H9 (cell line): ENCODE results near the gene SHANK1. TPM values are rescaled to one million over a fixed set of nuclear protein-coding genes. Genes with fewer than 3 reads are reported as not detected.
A peak's percentile ranks its signal among the peaks of the same experiment; 100 is the strongest.

Experiments
- DNase-seq: peaks from one replicate; pipeline ENCODE4 v3.0.0-alpha.2; 2017
- H2AFZ ChIP-seq: one replicate; pipeline ENCODE4 v1.6.1; 2013; ENCODE audit warnings: mild to moderate bottlenecking, low read length, control low read depth, moderate library complexity
- H2AK5ac ChIP-seq: 2 replicates; pipeline ENCODE4 v1.6.1; 2013; ENCODE audit warnings: low read length, control low read depth, mixed read lengths; ENCODE audit not compliant: insufficient read length
- H2BK120ac ChIP-seq: one replicate; pipeline ENCODE4 v1.6.1; 2013; ENCODE audit warnings: low read depth, mild to moderate bottlenecking, low read length, control low read depth, inconsistent platforms; ENCODE audit not compliant: poor library complexity, severe bottlenecking
- H2BK12ac ChIP-seq: 2 replicates; pipeline ENCODE4 v1.6.1; 2013; ENCODE audit warnings: low read length, control low read depth, mixed read lengths, low read depth; ENCODE audit not compliant: insufficient read length
- H2BK15ac ChIP-seq: 2 replicates; pipeline ENCODE4 v1.6.1; 2013; ENCODE audit warnings: low read depth, low read length, control low read depth
- H2BK20ac ChIP-seq: one replicate; pipeline ENCODE4 v1.6.1; 2013; ENCODE audit warnings: low read depth, mild to moderate bottlenecking, low read length, control low read depth, inconsistent platforms; ENCODE audit not compliant: poor library complexity, severe bottlenecking
- H2BK5ac ChIP-seq: 2 replicates; pipeline ENCODE4 v1.6.1; 2013; ENCODE audit warnings: low read length, control low read depth, mixed read lengths; ENCODE audit not compliant: insufficient read length
- H3K14ac ChIP-seq: 2 replicates; pipeline ENCODE4 v1.6.1; 2013; ENCODE audit warnings: low read length, control low read depth; ENCODE audit not compliant: insufficient read depth
- H3K18ac ChIP-seq: 2 replicates; pipeline ENCODE4 v1.6.1; 2013; ENCODE audit warnings: low read depth, mild to moderate bottlenecking, mixed read lengths, low read length, control low read depth; ENCODE audit not compliant: insufficient read length
- H3K23ac ChIP-seq: 2 replicates; pipeline ENCODE4 v1.6.1; 2013; ENCODE audit warnings: low read length, control low read depth, mixed read lengths, low read depth; ENCODE audit not compliant: insufficient read length
- H3K23me2 ChIP-seq: 2 replicates; pipeline ENCODE4 v1.6.1; 2013; ENCODE audit warnings: low read depth, mild to moderate bottlenecking, mixed read lengths, low read length, control low read depth; ENCODE audit not compliant: insufficient read length, poor library complexity, severe bottlenecking
- H3K27ac ChIP-seq: 2 replicates; pipeline ENCODE4 v1.5.1; 2013; ENCODE audit warnings: low read length, control low read depth, mixed read lengths, low read depth; ENCODE audit not compliant: insufficient read length
- H3K27me3 ChIP-seq: 2 replicates; pipeline ENCODE4 v1.6.1; 2013; ENCODE audit warnings: low read length, control low read depth, inconsistent platforms; ENCODE audit not compliant: insufficient read depth
- H3K4ac ChIP-seq: 2 replicates; pipeline ENCODE4 v1.6.1; 2013; ENCODE audit warnings: low read depth, mild to moderate bottlenecking, control low read depth, inconsistent platforms, low read length, moderate library complexity
- H3K4me1 ChIP-seq: 2 replicates; pipeline ENCODE4 v1.6.1; 2013; ENCODE audit warnings: low read length, control low read depth, inconsistent platforms; ENCODE audit not compliant: insufficient read depth
- H3K4me2 ChIP-seq: 2 replicates; pipeline ENCODE4 v1.6.1; 2013; ENCODE audit warnings: low read length, control low read depth, mixed read lengths; ENCODE audit not compliant: insufficient read length, insufficient read depth
- H3K56ac ChIP-seq: 2 replicates; pipeline ENCODE4 v1.6.1; 2013; ENCODE audit warnings: low read depth, mild to moderate bottlenecking, mixed read lengths, low read length, control low read depth; ENCODE audit not compliant: insufficient read length
- H3K79me1 ChIP-seq: 2 replicates; pipeline ENCODE4 v1.6.1; 2013; ENCODE audit warnings: low read depth, mild to moderate bottlenecking, moderate library complexity, low read length, control low read depth, inconsistent platforms; ENCODE audit not compliant: insufficient read depth, poor library complexity, severe bottlenecking
- H3K79me2 ChIP-seq: 2 replicates; pipeline ENCODE4 v1.6.1; 2013; ENCODE audit warnings: low read length, control low read depth, inconsistent platforms; ENCODE audit not compliant: insufficient read depth
- H3K9ac ChIP-seq: 2 replicates; pipeline ENCODE4 v1.6.1; 2013; ENCODE audit warnings: low read length, control low read depth, mixed read lengths; ENCODE audit not compliant: insufficient read length; ENCODE audit errors: extremely low read depth
- H3K9me3 ChIP-seq: one replicate; pipeline ENCODE4 v1.6.1; 2013; ENCODE audit warnings: low read depth, low read length, inconsistent platforms; ENCODE audit not compliant: control insufficient read depth
- H3T11ph ChIP-seq: one replicate; pipeline ENCODE4 v1.6.1; 2013; ENCODE audit warnings: mild to moderate bottlenecking, low read length, control low read depth, inconsistent platforms
- H4K20me1 ChIP-seq: one replicate; pipeline ENCODE4 v1.6.1; 2013; ENCODE audit not compliant: control insufficient read depth, insufficient read length, insufficient read depth
- H4K5ac ChIP-seq: 2 replicates; pipeline ENCODE4 v1.6.1; 2013; ENCODE audit warnings: low read depth, mild to moderate bottlenecking, mixed read lengths, low read length, control low read depth; ENCODE audit not compliant: insufficient read length
- H4K8ac ChIP-seq: replicated peaks from 2 replicates; pipeline ENCODE4 v1.6.1; 2013; ENCODE audit warnings: low read length, control low read depth, mixed read lengths, low read depth; ENCODE audit not compliant: insufficient read length
- H4K91ac ChIP-seq: 2 replicates; pipeline ENCODE4 v1.6.1; 2013; ENCODE audit warnings: low read depth, mild to moderate bottlenecking, moderate library complexity, mixed read lengths, low read length, control low read depth; ENCODE audit not compliant: insufficient read length
- H3K27ac Mint-ChIP-seq, 3 experiments: 2 replicates in 2 of 3; 3 replicates in 1 of 3; pipeline ENCODE4 v1.8.0; 2020 to 2021; ENCODE audit warnings: mixed read lengths in 3 of 3, mild to moderate bottlenecking in 1 of 3, moderate library complexity in 1 of 3
- H3K27me3 Mint-ChIP-seq: 2 replicates; pipeline ENCODE4 v1.8.0; 2021; ENCODE audit warnings: low read depth, mild to moderate bottlenecking, moderate library complexity, mixed read lengths
- H3K36me3 Mint-ChIP-seq, 3 experiments: 2 replicates in 2 of 3; 3 replicates in 1 of 3; pipeline ENCODE4 v1.8.0; 2020 to 2021; ENCODE audit warnings: low read depth in 3 of 3, mixed read lengths in 3 of 3; ENCODE audit not compliant: insufficient read depth in 1 of 3
- H3K4me1 Mint-ChIP-seq, 2 experiments: 2 replicates each; pipeline ENCODE4 v1.8.0; 2020; ENCODE audit warnings: mixed read lengths in 2 of 2
- H3K4me3 Mint-ChIP-seq, 2 experiments: 2 replicates in 1 of 2; 3 replicates in 1 of 2; pipeline ENCODE4 v1.8.0; 2020 to 2021; ENCODE audit warnings: mild to moderate bottlenecking in 2 of 2, mixed read lengths in 2 of 2, moderate library complexity in 1 of 2
- H3K9me3 Mint-ChIP-seq, 2 experiments: 2 replicates in 1 of 2; 3 replicates in 1 of 2; pipeline ENCODE4 v1.8.0; 2020; ENCODE audit warnings: mild to moderate bottlenecking in 2 of 2, mixed read lengths in 2 of 2, moderate library complexity in 1 of 2
- WGBS: extraction: QIAGEN DNeasy Blood & Tissue Kit; methylation state at CpG from one replicate; pipeline ENCODE4 v1.1.7; 2013; ENCODE audit warnings: missing lambda C conversion rate, low lambda C conversion rate, mixed read lengths; ENCODE audit not compliant: insufficient read length; ENCODE audit errors: extremely low coverage; 5-methylcytosine and 5-hydroxymethylcytosine counted together
- total RNA-seq: library from RNA; stranded (reverse); gene quantifications from 2 replicates; pipeline ENCODE4 v1.2.1, GENCODE V29; 2021
- TF ChIP-seq, protein P1 (sequence below): fragments of 200-600 bp; sonication (generic); conservative IDR thresholded peaks from 3 replicates; pipeline ENCODE4 v1.8.0; 2021; ENCODE audit warnings: antibody characterized with exemption, mild to moderate bottlenecking

The SHANK1 gene
- total RNA-seq, 1 experiment from 2014 or later = 1.7 TPM

GRCh38 chr19:50668879-50669278, 50.7 kb downstream of the SHANK1 start:
- Histone ChIP-seq H2BK12ac (no peak overlapping the region), H3K9ac (no peak overlapping the region), H3T11ph (no peak overlapping the region), H3K79me1 (no peaks in the 10 kb centered on the region), H2BK120ac (no peak overlapping the region), H4K5ac (no peak overlapping the region), H4K20me1 (no peaks in the 10 kb centered on the region), H3K4me1 (peaks cover 4% of the 10 kb centered on the region; the same call in 1 of the 2 replicates), H4K8ac (no peak overlapping the region), H2BK15ac (no peak overlapping the region), H3K4ac (no peak overlapping the region), H2BK5ac (no peak overlapping the region), H3K4me2 (no peak overlapping the region), H3K14ac (no peak overlapping the region), H3K18ac (no peak overlapping the region), H2AK5ac (no peak overlapping the region), H3K56ac (no peak overlapping the region), H3K27ac (no peak overlapping the region), H4K91ac (no peak overlapping the region), H3K27me3 (peaks cover 14% of the 10 kb centered on the region; the same call in 1 of the 2 replicates), H3K9me3 (no peaks in the 10 kb centered on the region), H3K23me2 (no peaks in the 10 kb centered on the region), H3K23ac (no peak overlapping the region), H2BK20ac (no peak overlapping the region), H3K79me2 (no peaks in the 10 kb centered on the region), H2AFZ (no peak overlapping the region)
- no peak overlapping the region for H3K27ac Mint-ChIP-seq
- TF ChIP-seq, protein P1, sequence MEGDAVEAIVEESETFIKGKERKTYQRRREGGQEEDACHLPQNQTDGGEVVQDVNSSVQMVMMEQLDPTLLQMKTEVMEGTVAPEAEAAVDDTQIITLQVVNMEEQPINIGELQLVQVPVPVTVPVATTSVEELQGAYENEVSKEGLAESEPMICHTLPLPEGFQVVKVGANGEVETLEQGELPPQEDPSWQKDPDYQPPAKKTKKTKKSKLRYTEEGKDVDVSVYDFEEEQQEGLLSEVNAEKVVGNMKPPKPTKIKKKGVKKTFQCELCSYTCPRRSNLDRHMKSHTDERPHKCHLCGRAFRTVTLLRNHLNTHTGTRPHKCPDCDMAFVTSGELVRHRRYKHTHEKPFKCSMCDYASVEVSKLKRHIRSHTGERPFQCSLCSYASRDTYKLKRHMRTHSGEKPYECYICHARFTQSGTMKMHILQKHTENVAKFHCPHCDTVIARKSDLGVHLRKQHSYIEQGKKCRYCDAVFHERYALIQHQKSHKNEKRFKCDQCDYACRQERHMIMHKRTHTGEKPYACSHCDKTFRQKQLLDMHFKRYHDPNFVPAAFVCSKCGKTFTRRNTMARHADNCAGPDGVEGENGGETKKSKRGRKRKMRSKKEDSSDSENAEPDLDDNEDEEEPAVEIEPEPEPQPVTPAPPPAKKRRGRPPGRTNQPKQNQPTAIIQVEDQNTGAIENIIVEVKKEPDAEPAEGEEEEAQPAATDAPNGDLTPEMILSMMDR = no peak
- WGBS = no CpG with 5 or more reads among the region's 20 CpGs
- no peak for DNase-seq
- H3K4me1 Mint-ChIP-seq = peaks cover 11 to 22% of the 10 kb centered on the region in 2 experiments
- H3K27me3 Mint-ChIP-seq = peaks cover 90% of the 10 kb centered on the region
- peaks cover 0 to 10% of the 10 kb centered on the region in 2 experiments; a peak in 3 of 5 replicates for H3K9me3 Mint-ChIP-seq
- H3K36me3 Mint-ChIP-seq = peaks cover 0 to 6% (median 2%) of the 10 kb centered on the region in 3 experiments; a peak in 3 of 7 replicates
- peak overlapping the region in 1 of 2 experiments; percentile 66; a peak in 3 of 5 replicates for H3K4me3 Mint-ChIP-seq
